Muscle layer of duodenum (tissue), 2 donors: ENCODE results near the gene ARHGAP28.

Experiments used
- H3K27ac ChIP-seq: one replicate; pipeline ENCODE4 v1.7.0; 2013; ENCODE audit warnings: mild to moderate bottlenecking, low read length
- H3K27me3 ChIP-seq: one replicate; pipeline ENCODE4 v1.7.0; 2013; ENCODE audit warnings: low read depth, mild to moderate bottlenecking, control low read depth, low read length
- H3K36me3 ChIP-seq, 2 donors: one replicate each; pipeline ENCODE4 v1.7.0; 2013; ENCODE audit warnings: low read length in 2 of 2, control low read depth in 1 of 2, mild to moderate bottlenecking in 1 of 2; ENCODE audit not compliant: insufficient read depth in 2 of 2, control insufficient read depth in 1 of 2
- H3K4me1 ChIP-seq, 2 donors: one replicate each; pipeline ENCODE4 v1.7.0; 2013; ENCODE audit warnings: low read length in 2 of 2, mild to moderate bottlenecking in 2 of 2, control low read depth in 1 of 2, moderate library complexity in 1 of 2; ENCODE audit not compliant: insufficient read depth in 2 of 2, control insufficient read depth in 1 of 2
- H3K4me3 ChIP-seq, 2 donors: one replicate each; pipeline ENCODE4 v1.7.0; 2013; ENCODE audit warnings: low read length in 2 of 2, low read depth in 1 of 2, mild to moderate bottlenecking in 1 of 2
- H3K9me3 ChIP-seq, 2 donors: one replicate each; pipeline ENCODE4 v1.7.0; 2013; ENCODE audit warnings: low read length in 2 of 2, control low read depth in 1 of 2, mild to moderate bottlenecking in 1 of 2; ENCODE audit not compliant: control insufficient read depth in 1 of 2
- donor health status: healthy.

Gene ARHGAP28

DNA sequence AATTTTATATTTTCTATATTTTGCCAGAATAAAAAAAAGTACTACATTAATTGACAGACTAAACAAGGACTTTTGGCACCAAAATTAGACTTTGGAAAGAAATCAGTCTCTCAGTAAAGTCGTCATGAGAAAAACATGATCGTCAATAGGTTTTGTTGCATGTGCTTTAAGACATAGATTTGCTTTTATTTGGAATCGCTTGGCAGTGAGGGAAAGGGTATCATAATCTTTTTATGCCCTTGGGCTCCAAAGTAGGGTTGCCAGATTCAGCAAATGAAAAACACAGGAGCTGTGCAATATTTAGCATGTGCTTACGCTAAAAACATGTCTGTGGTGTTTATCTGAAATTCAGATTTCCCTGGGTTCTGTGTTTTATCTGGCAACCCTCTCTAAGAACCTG is 210.5 kb downstream of the ARHGAP28 start:
- H3K4me1 ChIP-seq, result no peaks in the 10 kb centered on the region
- H3K27me3 ChIP-seq, result no peaks in the 10 kb centered on the region
- H3K27ac ChIP-seq, result no peak overlapping the region
- no peaks in the 10 kb centered on the region for H3K36me3 ChIP-seq
- no peak overlapping the region for H3K4me3 ChIP-seq
- no peaks in the 10 kb centered on the region for H3K9me3 ChIP-seq

DNA sequence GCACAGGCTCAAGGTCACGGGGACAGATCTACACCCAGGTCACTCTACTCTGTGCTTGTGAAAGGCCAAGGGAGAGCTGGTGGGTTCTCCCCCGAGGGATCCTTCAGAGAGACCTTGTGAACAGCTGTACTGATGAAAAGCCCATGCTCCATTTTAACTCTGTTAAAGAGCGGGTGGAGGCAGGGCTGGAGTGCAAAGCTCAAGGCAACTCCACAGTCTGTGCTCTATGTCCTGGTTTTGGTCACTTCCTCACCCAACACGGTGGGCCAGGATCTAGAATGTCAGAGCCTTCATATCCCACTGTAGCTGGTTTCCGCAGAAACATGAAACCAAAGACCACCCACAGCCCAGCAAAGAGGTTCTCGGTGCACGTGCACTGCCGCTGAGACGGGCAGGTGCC is 210.9 kb downstream of the ARHGAP28 start:
- no peak overlapping the region for H3K4me3 ChIP-seq
- no peaks in the 10 kb centered on the region for H3K27me3 ChIP-seq
- H3K4me1 ChIP-seq, result no peaks in the 10 kb centered on the region
- H3K27ac ChIP-seq, result no peak overlapping the region
- H3K9me3 ChIP-seq, result no peaks in the 10 kb centered on the region
- H3K36me3 ChIP-seq, result no peaks in the 10 kb centered on the region

DNA sequence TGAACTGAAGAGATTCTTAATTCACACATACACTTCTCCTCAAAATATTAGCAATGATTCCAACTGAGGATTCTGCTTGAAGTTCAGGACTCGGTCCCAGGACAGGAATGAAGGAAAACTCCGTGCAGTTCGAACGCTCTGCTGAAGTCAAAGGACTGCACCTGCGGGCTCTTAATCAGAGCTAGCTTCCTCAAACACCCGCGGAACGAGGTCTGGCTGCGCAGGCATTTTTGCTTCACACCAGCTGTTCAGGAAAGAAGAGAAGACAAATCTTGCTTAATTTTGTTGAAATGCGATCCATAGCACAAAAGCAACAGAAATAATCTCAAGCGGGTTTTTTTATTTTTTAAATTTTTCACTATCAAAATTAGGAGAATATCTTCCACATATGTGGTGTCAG is 212.5 kb downstream of the ARHGAP28 start:
- no peaks in the 10 kb centered on the region for H3K4me1 ChIP-seq
- H3K27me3 ChIP-seq, result no peaks in the 10 kb centered on the region
- no peak overlapping the region for H3K27ac ChIP-seq
- H3K36me3 ChIP-seq, result no peaks in the 10 kb centered on the region
- H3K9me3 ChIP-seq, result no peaks in the 10 kb centered on the region
- H3K4me3 ChIP-seq, result no peak overlapping the region

DNA sequence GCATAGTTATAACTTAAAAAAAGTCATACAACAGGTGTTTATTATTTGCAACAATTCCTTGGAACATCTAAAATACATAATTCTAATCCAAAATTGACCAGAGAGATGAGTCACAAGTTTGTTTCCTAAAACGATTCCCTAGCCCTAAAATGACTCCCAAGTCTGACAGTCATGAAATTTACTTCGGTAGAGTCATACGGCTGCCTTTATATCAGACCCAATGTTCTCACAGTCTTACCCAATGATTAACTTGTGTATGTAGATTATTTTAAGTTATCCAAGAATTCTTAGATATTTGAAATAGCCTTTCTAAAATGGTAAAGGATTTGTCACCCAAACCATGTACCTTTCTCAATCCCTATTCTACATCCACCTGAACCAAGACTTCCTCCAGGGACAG is 213.2 kb downstream of the ARHGAP28 start:
- Histone ChIP-seq H3K4me3 (no peak overlapping the region), H3K27ac (no peak overlapping the region), H3K9me3 (no peaks in the 10 kb centered on the region), H3K4me1 (no peaks in the 10 kb centered on the region), H3K36me3 (no peaks in the 10 kb centered on the region), H3K27me3 (no peaks in the 10 kb centered on the region)

DNA sequence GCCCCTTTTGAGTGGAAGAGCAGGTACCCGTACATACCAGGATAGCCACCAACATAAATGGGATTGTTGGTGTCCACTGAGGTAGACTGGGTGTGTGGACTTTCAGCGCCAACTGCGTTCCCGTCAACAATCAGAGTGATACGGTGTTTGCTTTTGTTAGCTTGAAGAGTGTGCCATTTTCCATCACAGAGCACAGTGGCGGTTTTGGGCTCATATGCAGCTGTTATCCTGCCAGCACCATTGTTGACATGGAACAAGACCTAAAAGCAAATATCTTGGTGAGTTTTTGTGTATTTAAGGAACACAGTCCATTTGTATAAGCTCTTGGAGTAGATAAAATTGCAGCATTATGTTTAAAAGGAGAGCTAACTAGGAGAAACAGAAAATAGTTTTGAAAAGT is 213.6 kb downstream of the ARHGAP28 start:
- no peaks in the 10 kb centered on the region for H3K9me3 ChIP-seq
- no peak overlapping the region for H3K27ac ChIP-seq
- no peaks in the 10 kb centered on the region for H3K27me3 ChIP-seq
- H3K4me1 ChIP-seq, result no peaks in the 10 kb centered on the region
- H3K4me3 ChIP-seq, result no peak overlapping the region
- no peaks in the 10 kb centered on the region for H3K36me3 ChIP-seq

DNA sequence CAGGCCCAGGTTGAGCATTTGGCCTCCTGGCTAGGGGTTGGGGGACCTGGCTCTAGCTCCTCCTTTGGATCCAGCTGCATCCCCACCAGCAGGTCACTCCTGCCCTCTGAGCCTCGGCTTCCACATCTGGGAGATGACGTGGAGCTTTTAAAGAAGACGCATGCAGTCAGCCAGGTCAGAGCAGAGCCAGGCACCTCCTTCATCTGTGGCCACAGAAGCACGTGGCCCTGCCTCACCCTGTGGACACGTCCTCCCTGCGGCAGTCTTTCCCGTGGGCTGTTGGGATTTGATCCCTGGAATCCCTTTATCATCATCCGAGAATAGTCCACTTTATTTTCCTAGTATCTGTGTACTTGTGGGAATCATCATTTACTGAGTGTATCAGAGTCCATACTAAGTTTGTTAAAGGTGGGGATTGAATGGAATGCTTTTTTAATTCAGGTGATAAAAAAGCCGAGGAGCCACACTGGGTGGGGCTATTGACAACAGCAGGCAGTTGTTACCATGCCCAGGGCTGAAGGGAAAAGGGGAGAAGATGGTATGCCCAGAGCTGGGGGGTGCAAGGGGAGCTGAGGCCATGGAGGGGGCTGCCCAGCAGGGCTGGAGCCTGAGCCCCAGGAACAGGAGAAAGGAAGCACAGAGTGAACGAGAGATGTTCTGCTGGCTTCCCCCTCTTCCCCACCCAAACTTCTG is 218.0 kb downstream of the ARHGAP28 start:
- no peak overlapping the region for H3K27ac ChIP-seq
- no peaks in the 10 kb centered on the region for H3K27me3 ChIP-seq
- no peaks in the 10 kb centered on the region for H3K9me3 ChIP-seq
- no peaks in the 10 kb centered on the region for H3K4me1 ChIP-seq
- no peaks in the 10 kb centered on the region for H3K36me3 ChIP-seq
- H3K4me3 ChIP-seq, result no peak overlapping the region

DNA sequence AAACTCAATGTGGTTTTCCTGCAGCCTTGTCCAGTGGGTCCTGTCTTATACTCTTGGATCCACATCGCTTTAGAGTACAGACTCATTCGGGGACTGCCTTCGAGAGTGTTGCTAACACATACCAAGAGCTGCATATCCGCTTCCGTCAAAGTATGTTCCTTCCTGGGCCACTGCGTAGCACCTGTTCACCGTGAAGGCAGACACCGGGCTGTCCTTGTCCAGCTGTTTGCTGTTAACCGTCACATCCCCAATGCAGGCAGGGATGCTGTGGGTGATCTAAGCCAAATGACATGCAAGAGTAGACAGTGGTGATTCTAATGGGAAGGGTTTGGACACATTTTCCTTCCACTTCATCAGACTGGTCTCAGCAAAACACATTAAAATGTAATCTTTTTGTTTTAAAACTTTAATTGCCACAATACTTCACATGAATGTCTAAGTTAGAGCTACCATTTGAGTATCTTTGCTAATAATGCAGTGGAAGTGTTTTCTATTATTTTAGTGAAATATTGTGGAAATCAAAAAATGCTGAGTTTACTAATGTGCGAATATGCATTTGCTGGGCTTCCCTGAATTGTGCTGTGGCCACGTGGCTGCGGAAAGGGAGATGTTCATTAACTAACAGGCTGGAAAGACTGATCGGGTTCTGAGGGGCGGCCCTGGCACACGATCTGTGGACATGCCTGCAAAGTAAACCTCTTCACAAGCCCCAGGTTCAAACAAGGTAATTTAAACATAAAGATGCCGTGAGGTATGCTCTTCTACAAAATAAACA is 219.0 kb downstream of the ARHGAP28 start:
- Histone ChIP-seq H3K4me1 (no peaks in the 10 kb centered on the region), H3K4me3 (no peak overlapping the region), H3K9me3 (no peaks in the 10 kb centered on the region), H3K36me3 (no peaks in the 10 kb centered on the region), H3K27me3 (no peaks in the 10 kb centered on the region), H3K27ac (no peak overlapping the region)

DNA sequence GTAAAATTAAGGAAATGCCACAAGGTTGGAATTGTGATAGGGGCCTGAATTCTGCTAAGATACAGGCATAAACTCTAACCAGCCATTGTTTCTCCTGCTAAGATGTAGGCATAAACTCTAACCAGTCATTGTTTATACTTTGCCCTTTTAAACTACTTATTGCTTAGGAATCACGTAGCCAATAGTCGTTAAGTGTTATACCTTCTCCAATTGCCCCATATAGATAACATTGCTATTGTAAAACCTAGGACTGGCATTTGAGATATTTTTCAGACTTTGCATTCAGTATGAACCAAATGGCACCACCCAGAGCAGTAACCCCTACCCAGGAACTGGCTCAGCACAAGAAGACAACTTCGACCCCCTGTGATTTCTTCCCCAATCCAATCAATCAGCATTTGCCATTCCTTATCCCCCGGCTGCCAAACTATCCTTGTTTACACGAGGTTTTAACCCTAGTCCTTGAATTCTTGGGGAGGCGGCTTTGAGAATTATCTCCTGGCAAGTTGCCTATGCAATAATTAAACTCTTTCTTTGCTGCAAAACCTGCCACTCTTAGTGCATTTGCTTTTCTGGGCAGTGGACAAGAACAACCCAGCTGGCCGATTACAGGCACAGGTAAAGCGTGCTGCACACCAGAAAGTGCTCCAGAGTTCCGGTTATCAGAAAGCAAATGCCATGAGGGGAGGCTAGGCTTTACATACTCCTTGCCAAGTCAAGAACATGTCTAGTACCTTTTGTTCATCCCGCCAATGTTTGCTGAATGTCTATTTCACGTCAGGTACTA is 220.5 kb downstream of the ARHGAP28 start:
- no peaks in the 10 kb centered on the region for H3K36me3 ChIP-seq
- H3K4me1 ChIP-seq, result no peaks in the 10 kb centered on the region
- no peaks in the 10 kb centered on the region for H3K9me3 ChIP-seq
- H3K4me3 ChIP-seq, result no peak overlapping the region
- H3K27me3 ChIP-seq, result no peaks in the 10 kb centered on the region
- no peak overlapping the region for H3K27ac ChIP-seq

DNA sequence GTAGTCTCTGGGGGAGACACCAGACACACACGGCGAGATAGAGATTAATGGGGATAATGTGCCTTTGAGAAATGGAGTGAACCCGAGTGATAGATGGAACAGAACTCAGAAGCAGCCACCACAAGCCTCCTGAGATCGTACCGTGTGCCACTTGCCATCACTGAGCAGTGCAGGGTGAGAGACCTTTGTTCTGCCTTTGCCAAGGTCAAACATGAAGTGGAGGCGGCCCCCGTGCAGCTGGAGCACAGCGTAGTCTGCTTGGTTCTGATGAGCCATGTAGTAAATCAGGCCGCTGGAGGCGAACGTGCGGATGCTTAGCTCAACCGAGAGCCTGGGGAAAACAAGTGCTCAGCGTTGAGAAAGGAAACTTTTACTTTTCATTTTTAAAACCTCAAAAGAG is 221.1 kb downstream of the ARHGAP28 start:
- Histone ChIP-seq H3K4me3 (no peak overlapping the region), H3K9me3 (no peaks in the 10 kb centered on the region), H3K27me3 (no peaks in the 10 kb centered on the region), H3K36me3 (no peaks in the 10 kb centered on the region), H3K27ac (no peak overlapping the region), H3K4me1 (no peaks in the 10 kb centered on the region)

DNA sequence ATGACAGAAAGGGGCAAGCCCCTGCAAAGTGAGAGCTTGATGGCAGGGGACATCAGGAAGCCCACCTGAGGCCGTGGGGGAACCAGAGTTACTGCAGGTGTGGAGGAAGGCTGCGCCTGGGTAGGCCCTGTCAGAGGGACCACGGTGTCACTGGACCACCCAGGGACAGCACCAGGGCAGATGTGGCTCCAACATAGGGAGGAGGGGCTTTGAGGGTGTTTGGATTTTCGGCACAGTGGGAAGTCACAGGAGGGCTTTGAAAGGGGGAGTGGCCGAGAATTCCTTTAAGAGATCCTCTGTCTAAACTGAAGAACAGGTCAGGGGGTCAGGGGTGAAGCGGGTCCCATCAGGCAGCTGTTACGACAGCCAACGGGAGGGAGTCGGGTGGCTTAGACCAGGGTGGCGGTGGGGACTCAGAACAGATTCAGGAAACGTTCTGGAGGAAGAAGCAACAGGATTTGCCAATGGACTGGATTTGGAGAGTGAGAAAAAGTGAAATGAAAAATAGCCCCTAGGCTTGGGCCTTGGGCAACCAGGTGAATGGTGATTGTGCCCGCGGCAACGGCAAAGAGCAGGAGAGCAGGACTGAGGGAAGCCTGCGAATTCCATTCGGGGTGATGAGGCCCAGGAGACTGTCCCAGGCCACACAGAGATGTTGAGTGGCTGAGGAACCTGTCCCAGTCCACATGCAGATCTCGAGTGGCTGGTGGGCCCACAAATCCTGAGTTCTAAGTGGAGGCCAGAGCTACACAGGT is 222.0 kb downstream of the ARHGAP28 start:
- Histone ChIP-seq H3K4me1 (no peaks in the 10 kb centered on the region), H3K4me3 (no peak overlapping the region), H3K36me3 (no peaks in the 10 kb centered on the region), H3K9me3 (no peaks in the 10 kb centered on the region), H3K27me3 (no peaks in the 10 kb centered on the region), H3K27ac (no peak overlapping the region)

DNA sequence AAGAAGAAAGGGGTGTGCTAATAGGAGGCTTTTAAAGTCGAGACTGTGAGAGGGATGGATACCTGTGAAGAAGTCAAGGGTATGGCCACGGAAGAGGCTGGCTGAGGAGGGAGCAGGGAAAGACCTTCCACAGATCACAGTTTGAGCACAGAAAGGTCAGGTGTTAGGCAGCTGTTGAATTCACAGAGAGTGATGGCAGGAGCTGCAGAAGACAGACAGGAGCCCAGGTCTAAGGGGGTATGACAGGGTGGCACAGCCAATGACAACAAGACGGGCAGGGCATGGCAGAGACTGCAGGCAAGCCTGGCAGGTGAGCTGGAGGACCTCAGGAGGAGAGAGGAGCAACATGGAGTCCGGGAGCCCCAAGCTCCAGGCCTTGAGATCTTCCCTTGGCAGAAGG is 225.0 kb downstream of the ARHGAP28 start:
- Histone ChIP-seq H3K4me1 (no peaks in the 10 kb centered on the region), H3K27me3 (no peaks in the 10 kb centered on the region), H3K36me3 (no peaks in the 10 kb centered on the region), H3K9me3 (no peaks in the 10 kb centered on the region), H3K27ac (no peak overlapping the region), H3K4me3 (no peak overlapping the region)
